HG03558 (cell line): Measurements from ENCODE around the gene MRPL44.
"Not testable (repeated sequence)": the region's sequence is repeated elsewhere in the genome, so short reads cannot be mapped to it uniquely, and the experiment has no call there.

ENCODE experiments used
- ATAC-seq: cut with Tn5 transposase; IDR thresholded peaks from one replicate; pipeline ENCODE4 v1.9.1; 2021; ENCODE audit warnings: moderate number of reproducible peaks; ENCODE audit not compliant: unreplicated experiment; ENCODE audit errors: extremely low read depth

Gene MRPL44

GRCh38 chr2:223999862-224000261 lies 42.6 kb downstream of the MRPL44 start:
- ATAC-seq: no peak

DNA sequence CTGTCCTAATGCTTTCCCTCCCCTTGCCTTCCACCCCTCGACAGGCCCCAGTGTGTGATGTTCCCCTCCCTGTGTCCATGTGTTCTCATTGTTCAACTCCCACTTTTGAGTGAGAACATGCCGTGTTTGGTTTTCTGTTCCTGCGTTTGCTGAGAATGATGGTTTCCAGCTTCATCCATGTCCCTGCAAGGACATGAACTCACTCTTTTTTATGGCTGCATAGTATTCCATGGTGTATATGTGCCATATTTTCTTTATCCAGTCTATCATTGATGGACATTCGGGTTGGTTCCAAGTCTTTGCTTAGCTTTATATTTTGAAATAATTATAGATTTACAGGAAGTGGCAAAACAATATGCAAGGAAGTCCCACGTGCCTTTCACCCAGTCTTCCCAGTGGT lies 43.4 kb downstream of the MRPL44 start:
- ATAC-seq: not testable (repeated sequence)

GRCh38 chr2:224004105-224004695 lies 46.9 kb downstream of the MRPL44 start:
- no peak for ATAC-seq

GRCh38 chr2:224008702-224009261 lies 51.5 kb downstream of the MRPL44 start:
- no peak for ATAC-seq

DNA sequence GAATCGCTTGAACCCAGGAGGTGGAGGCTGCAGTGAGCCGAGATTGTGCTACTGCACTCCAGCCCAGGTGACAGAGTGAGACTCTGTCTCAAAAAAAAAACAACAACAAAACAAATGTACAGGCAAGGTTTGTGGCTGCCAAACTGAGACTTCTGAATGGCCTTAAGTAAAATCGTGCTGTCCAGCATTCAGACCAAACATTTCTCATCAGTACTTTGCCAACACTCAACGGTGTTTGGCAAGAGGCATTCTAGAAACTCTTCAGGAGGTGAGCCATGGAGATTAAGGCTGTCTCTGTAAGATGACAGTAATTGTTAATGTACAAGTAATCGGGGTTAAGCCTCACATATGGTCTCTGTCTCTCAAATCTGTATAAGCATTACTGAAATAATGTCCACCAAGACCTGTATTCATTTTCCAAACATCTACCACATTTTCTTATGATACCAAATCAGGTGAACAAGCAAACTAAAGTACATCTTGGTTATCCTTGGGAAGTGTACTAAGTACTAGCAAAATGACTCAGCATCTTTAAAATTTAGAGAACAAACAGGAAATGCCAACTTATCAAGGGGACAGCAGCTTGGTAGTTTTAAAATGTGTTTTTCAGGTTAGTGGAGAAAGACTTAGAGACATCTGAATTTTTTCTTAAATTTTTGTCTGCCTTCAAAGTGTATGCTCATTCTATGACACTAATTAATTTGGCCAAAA lies 52.5 kb downstream of the MRPL44 start:
- no peak for ATAC-seq

- ATAC-seq: no peak
Measured at GRCh38 chr2:224011837-224012236, 54.6 kb downstream of the MRPL44 start.

- no peak for ATAC-seq
Measured at GRCh38 chr2:224014336-224014735, 57.1 kb downstream of the MRPL44 start.

- ATAC-seq: no peak
Measured at GRCh38 chr2:224016963-224017362, 59.7 kb downstream of the MRPL44 start.
